IPS-20b (cell line): ENCODE results near the gene AHNAK2.
A peak's percentile ranks its signal among the peaks of the same experiment; 100 is the strongest.

Source experiments
- H3K27ac ChIP-seq: one replicate; pipeline ENCODE4 v1.5.1; 2013; ENCODE audit warnings: low read length
- H3K27me3 ChIP-seq: 2 replicates; pipeline ENCODE4 v1.6.1; 2013; ENCODE audit warnings: mild to moderate bottlenecking, low read length, inconsistent platforms; ENCODE audit not compliant: insufficient read depth
- H3K36me3 ChIP-seq: 2 replicates; pipeline ENCODE4 v1.6.1; 2013; ENCODE audit warnings: low read depth, mild to moderate bottlenecking, inconsistent platforms, low read length, moderate library complexity; ENCODE audit not compliant: insufficient read depth
- H3K4me1 ChIP-seq: 2 replicates; pipeline ENCODE4 v1.6.1; 2013; ENCODE audit warnings: mild to moderate bottlenecking, control low read depth, inconsistent platforms, low read length, moderate library complexity; ENCODE audit not compliant: insufficient read depth
- H3K4me3 ChIP-seq: 2 replicates; pipeline ENCODE4 v1.5.1; 2013; ENCODE audit warnings: mild to moderate bottlenecking, low read length, inconsistent platforms
- H3K9ac ChIP-seq: 2 replicates; pipeline ENCODE4 v1.6.1; 2013; ENCODE audit warnings: low read depth, mild to moderate bottlenecking, inconsistent platforms, low read length, moderate library complexity
- H3K9me3 ChIP-seq: 2 replicates; pipeline ENCODE4 v1.6.1; 2013; ENCODE audit warnings: mild to moderate bottlenecking, low read depth, low read length, inconsistent platforms; ENCODE audit not compliant: insufficient read depth

AHNAK2 gene

GRCh38 chr14:104980611-104981531, 2.7 kb upstream of the AHNAK2 start:
- H3K27me3 ChIP-seq, result peaks cover 43% of the 10 kb centered on the region
- H3K36me3 ChIP-seq, result no peaks in the 10 kb centered on the region
- no peaks in the 10 kb centered on the region for H3K4me1 ChIP-seq
- no peak overlapping the region for H3K27ac ChIP-seq
- H3K9me3 ChIP-seq, result no peaks in the 10 kb centered on the region
- no peak overlapping the region for H3K9ac ChIP-seq
- no peak overlapping the region for H3K4me3 ChIP-seq

GRCh38 chr14:104979758-104980610, 1.8 kb upstream of the AHNAK2 start:
- Histone ChIP-seq H3K4me3 (no peak overlapping the region), H3K27ac (no peak overlapping the region), H3K36me3 (no peaks in the 10 kb centered on the region), H3K9me3 (no peaks in the 10 kb centered on the region), H3K4me1 (no peaks in the 10 kb centered on the region), H3K27me3 (peaks cover 43% of the 10 kb centered on the region), H3K9ac (no peak overlapping the region)

GRCh38 chr14:104978746-104979691, 845 bp upstream of the AHNAK2 start:
- peak overlapping the region; percentile 57; the same call in 1 of the 2 replicates for H3K4me3 ChIP-seq
- no peak overlapping the region for H3K9ac ChIP-seq
- H3K27ac ChIP-seq, result no peak overlapping the region

GRCh38 chr14:104977008-104977680, 1.0 kb downstream of the AHNAK2 start:
- Histone ChIP-seq H3K4me1 (no peaks in the 10 kb centered on the region; the same call in 1 of the 2 replicates), H3K27me3 (peaks cover 43% of the 10 kb centered on the region), H3K9me3 (no peaks in the 10 kb centered on the region), H3K9ac (no peak overlapping the region), H3K4me3 (peak overlapping the region; percentile 62; the same call in 1 of the 2 replicates), H3K36me3 (no peaks in the 10 kb centered on the region), H3K27ac (no peak overlapping the region)

More at GRCh38 chr14:104978746-104979691, 845 bp upstream of the AHNAK2 start:
- peaks cover 43% of the 10 kb centered on the region for H3K27me3 ChIP-seq
- no peaks in the 10 kb centered on the region for H3K36me3 ChIP-seq
- H3K9me3 ChIP-seq, result no peaks in the 10 kb centered on the region
- no peaks in the 10 kb centered on the region; the same call in 1 of the 2 replicates for H3K4me1 ChIP-seq

GRCh38 chr14:104976198-104977007, 1.8 kb downstream of the AHNAK2 start:
- Histone ChIP-seq H3K4me3 (no peak overlapping the region), H3K36me3 (no peaks in the 10 kb centered on the region), H3K27me3 (peaks cover 43% of the 10 kb centered on the region), H3K9me3 (no peaks in the 10 kb centered on the region), H3K4me1 (no peaks in the 10 kb centered on the region; the same call in 1 of the 2 replicates), H3K27ac (no peak overlapping the region), H3K9ac (no peak overlapping the region)

- Histone ChIP-seq H3K27ac (no peak overlapping the region), H3K4me1 (no peaks in the 10 kb centered on the region; the same call in 1 of the 2 replicates), H3K27me3 (peaks cover 42% of the 10 kb centered on the region), H3K9ac (no peak overlapping the region), H3K36me3 (no peaks in the 10 kb centered on the region), H3K4me3 (no peak overlapping the region), H3K9me3 (no peaks in the 10 kb centered on the region)
These were observed 2.5 kb downstream of the AHNAK2 start for GRCh38 chr14:104975481-104976197.

- Histone ChIP-seq H3K27me3 (peaks cover 34% of the 10 kb centered on the region), H3K27ac (no peak overlapping the region), H3K36me3 (no peaks in the 10 kb centered on the region), H3K4me3 (no peak overlapping the region), H3K9ac (no peak overlapping the region), H3K9me3 (no peaks in the 10 kb centered on the region), H3K4me1 (no peaks in the 10 kb centered on the region; the same call in 1 of the 2 replicates)
These were observed 3.3 kb downstream of the AHNAK2 start for GRCh38 chr14:104974665-104975390.

GRCh38 chr14:104974146-104974541, 4.0 kb downstream of the AHNAK2 start:
- H3K4me3 ChIP-seq, result no peak overlapping the region
- H3K4me1 ChIP-seq, result no peaks in the 10 kb centered on the region; the same call in 1 of the 2 replicates
- H3K36me3 ChIP-seq, result no peaks in the 10 kb centered on the region
- no peak overlapping the region for H3K9ac ChIP-seq
- no peaks in the 10 kb centered on the region for H3K9me3 ChIP-seq
- H3K27ac ChIP-seq, result no peak overlapping the region
- H3K27me3 ChIP-seq, result peaks cover 31% of the 10 kb centered on the region

- H3K9ac ChIP-seq, result no peak overlapping the region
- no peak overlapping the region for H3K4me3 ChIP-seq
- H3K27ac ChIP-seq, result no peak overlapping the region
- no peaks in the 10 kb centered on the region for H3K36me3 ChIP-seq
- no peaks in the 10 kb centered on the region for H3K9me3 ChIP-seq
- H3K4me1 ChIP-seq, result peaks cover under 1% of the 10 kb centered on the region; the same call in 1 of the 2 replicates
- H3K27me3 ChIP-seq, result peaks cover 31% of the 10 kb centered on the region
These were observed 4.6 kb downstream of the AHNAK2 start for GRCh38 chr14:104973385-104974145.
